ENCODE measurements around the gene RNU1-2.
"Not testable (repeated sequence)": the region's sequence is repeated elsewhere in the genome, so short reads cannot be mapped to it uniquely, and the experiment has no call there.

GRCh38 chr1:16871171-16871570 lies 24.6 kb upstream of the RNU1-2 start:
- TF ChIP-seq POLR2A (IDR thresholded peaks at IDR 0.05; ENCODE audit: low read depth); CTCF (IDR thresholded peaks at IDR 0.05); EP300 (IDR thresholded peaks at IDR 0.05): not testable (repeated sequence)

All from esophagus muscularis mucosa (tissue), 4 donors.